Measurements from ENCODE around the gene COL1A2. TPM values are rescaled to one million over a fixed set of nuclear protein-coding genes. Genes with fewer than 3 reads are reported as not detected.

Gene COL1A2
- total RNA-seq (ENCODE audit: unreplicated experiment): 169 TPM
- long read RNA-seq, partial matches to known transcripts: 9 of 28 reads
- long read RNA-seq, other reads (novel, unspliced or antisense): 19 of 28 reads

DNA sequence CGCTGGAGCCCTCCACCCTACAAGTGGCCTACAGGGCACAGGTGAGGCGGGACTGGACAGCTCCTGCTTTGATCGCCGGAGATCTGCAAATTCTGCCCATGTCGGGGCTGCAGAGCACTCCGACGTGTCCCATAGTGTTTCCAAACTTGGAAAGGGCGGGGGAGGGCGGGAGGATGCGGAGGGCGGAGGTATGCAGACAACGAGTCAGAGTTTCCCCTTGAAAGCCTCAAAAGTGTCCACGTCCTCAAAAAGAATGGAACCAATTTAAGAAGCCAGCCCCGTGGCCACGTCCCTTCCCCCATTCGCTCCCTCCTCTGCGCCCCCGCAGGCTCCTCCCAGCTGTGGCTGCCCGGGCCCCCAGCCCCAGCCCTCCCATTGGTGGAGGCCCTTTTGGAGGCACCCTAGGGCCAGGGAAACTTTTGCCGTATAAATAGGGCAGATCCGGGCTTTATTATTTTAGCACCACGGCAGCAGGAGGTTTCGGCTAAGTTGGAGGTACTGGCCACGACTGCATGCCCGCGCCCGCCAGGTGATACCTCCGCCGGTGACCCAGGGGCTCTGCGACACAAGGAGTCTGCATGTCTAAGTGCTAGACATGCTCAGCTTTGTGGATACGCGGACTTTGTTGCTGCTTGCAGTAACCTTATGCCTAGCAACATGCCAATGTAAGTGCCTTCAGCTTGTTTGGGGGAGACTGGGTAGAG lies at the start of gene COL1A2:
Gene COL1A2, plus strand, starts transcription at position 459 of the 704 bp plus-strand sequence. Its CDS starts 137 bp downstream, at position 596.
- no peaks in the 10 kb centered on the region for H3K9me3 Mint-ChIP-seq (ENCODE audit: unreplicated experiment)
- peak; percentile 39 for DNase-seq (ENCODE audit: low spot score)
- peaks cover 10% of the 10 kb centered on the region for H3K27me3 Mint-ChIP-seq (ENCODE audit: unreplicated experiment)
- H3K36me3 Mint-ChIP-seq (ENCODE audit: low read depth, unreplicated experiment): no peaks in the 10 kb centered on the region
- H3K27ac Mint-ChIP-seq (ENCODE audit: unreplicated experiment): peak within 1 kb of the TSS; percentile 89
- H3K4me1 Mint-ChIP-seq (ENCODE audit: unreplicated experiment): peaks cover 9% of the 10 kb centered on the region
- TF ChIP-seq, protein P1, sequence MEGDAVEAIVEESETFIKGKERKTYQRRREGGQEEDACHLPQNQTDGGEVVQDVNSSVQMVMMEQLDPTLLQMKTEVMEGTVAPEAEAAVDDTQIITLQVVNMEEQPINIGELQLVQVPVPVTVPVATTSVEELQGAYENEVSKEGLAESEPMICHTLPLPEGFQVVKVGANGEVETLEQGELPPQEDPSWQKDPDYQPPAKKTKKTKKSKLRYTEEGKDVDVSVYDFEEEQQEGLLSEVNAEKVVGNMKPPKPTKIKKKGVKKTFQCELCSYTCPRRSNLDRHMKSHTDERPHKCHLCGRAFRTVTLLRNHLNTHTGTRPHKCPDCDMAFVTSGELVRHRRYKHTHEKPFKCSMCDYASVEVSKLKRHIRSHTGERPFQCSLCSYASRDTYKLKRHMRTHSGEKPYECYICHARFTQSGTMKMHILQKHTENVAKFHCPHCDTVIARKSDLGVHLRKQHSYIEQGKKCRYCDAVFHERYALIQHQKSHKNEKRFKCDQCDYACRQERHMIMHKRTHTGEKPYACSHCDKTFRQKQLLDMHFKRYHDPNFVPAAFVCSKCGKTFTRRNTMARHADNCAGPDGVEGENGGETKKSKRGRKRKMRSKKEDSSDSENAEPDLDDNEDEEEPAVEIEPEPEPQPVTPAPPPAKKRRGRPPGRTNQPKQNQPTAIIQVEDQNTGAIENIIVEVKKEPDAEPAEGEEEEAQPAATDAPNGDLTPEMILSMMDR (IDR thresholded peaks at IDR 0.05; ENCODE audit: unreplicated experiment): no peak
- H3K4me3 Mint-ChIP-seq (ENCODE audit: unreplicated experiment): peak within 1 kb of the TSS; percentile 95

DNA sequence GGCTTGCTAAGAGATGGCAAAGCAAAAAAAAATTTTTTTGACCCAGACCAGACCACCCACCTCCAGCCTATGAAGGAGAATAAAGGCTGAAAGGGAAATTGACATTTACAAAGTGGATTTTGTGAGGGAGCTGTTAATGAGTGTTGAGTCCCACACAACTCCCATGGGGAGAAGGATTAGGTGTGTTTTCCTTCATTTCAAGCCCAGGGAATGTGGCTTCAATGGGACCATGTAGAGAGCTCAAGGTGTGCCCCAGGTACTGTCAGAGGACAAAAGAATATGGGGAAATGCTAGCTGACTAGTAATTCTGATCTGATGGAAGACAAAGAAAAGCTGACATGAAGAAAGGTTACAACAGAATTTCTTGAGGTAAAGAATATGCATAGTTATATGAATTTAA lies 48.8 kb upstream of the COL1A2 start:
- TF ChIP-seq, protein P1 (IDR thresholded peaks at IDR 0.05; ENCODE audit: unreplicated experiment): no peak
- peaks cover under 1% of the 10 kb centered on the region for H3K4me1 Mint-ChIP-seq (ENCODE audit: unreplicated experiment)
- H3K9me3 Mint-ChIP-seq (ENCODE audit: unreplicated experiment): no peaks in the 10 kb centered on the region
- peaks cover 4% of the 10 kb centered on the region for H3K27me3 Mint-ChIP-seq (ENCODE audit: unreplicated experiment)
- H3K27ac Mint-ChIP-seq (ENCODE audit: unreplicated experiment): no peak overlapping the region
- H3K36me3 Mint-ChIP-seq (ENCODE audit: low read depth, unreplicated experiment): no peaks in the 10 kb centered on the region
- H3K4me3 Mint-ChIP-seq (ENCODE audit: unreplicated experiment): no peak overlapping the region
- DNase-seq (ENCODE audit: low spot score): no peak

DNA sequence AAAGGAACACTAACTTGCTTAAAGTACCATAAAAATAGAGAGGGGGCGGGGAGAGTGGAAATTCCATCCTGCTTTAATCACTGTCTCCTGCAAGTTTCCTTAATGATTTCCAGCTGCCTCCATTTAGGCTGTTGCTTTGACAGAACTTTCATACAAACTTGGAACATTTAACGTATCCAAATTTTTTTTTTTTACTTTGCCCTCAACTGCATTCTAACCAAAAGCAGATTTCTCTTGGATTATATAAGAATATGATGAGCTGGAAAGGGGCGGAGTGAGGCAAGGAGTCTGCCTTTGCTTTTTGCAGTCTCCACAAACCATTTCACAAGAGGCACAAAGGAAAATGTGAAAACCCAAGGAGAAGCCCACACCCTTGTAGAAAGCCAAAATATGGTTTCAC lies 46.6 kb upstream of the COL1A2 start:
- DNase-seq (ENCODE audit: low spot score): no peak
- Mint-ChIP-seq H3K4me1 (ENCODE audit: unreplicated experiment) (no peaks in the 10 kb centered on the region), H3K4me3 (ENCODE audit: unreplicated experiment) (no peak overlapping the region), H3K27ac (ENCODE audit: unreplicated experiment) (no peak overlapping the region), H3K9me3 (ENCODE audit: unreplicated experiment) (no peaks in the 10 kb centered on the region), H3K36me3 (ENCODE audit: low read depth, unreplicated experiment) (no peaks in the 10 kb centered on the region), H3K27me3 (ENCODE audit: unreplicated experiment) (peaks cover 4% of the 10 kb centered on the region)
- TF ChIP-seq, protein P1 (IDR thresholded peaks at IDR 0.05; ENCODE audit: unreplicated experiment): no peak

DNA sequence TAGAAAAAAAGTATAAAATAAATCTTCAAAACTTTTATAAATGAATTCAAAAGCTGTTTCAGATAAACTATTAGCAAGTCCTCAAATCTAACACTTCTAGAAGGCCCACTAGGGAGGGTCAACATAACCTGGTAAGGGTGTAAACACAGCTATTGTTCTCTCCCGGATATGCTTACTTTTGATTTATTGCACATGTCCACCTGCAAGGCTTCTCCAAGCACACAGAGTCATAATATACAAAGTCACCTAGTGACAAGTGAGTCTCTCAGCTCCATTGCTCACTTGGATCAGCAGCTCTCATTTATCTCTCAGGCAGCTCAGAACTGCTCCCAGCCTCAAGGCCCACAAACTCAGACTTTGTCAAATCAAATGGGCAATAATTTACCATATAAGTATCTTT lies 44.0 kb upstream of the COL1A2 start:
- Mint-ChIP-seq H3K27ac (ENCODE audit: unreplicated experiment) (no peak overlapping the region), H3K36me3 (ENCODE audit: low read depth, unreplicated experiment) (no peaks in the 10 kb centered on the region), H3K4me3 (ENCODE audit: unreplicated experiment) (no peak overlapping the region), H3K4me1 (ENCODE audit: unreplicated experiment) (no peaks in the 10 kb centered on the region), H3K9me3 (ENCODE audit: unreplicated experiment) (no peaks in the 10 kb centered on the region), H3K27me3 (ENCODE audit: unreplicated experiment) (peaks cover 5% of the 10 kb centered on the region)
- no peak for DNase-seq (ENCODE audit: low spot score)
- TF ChIP-seq, protein P1 (IDR thresholded peaks at IDR 0.05; ENCODE audit: unreplicated experiment): no peak

DNA sequence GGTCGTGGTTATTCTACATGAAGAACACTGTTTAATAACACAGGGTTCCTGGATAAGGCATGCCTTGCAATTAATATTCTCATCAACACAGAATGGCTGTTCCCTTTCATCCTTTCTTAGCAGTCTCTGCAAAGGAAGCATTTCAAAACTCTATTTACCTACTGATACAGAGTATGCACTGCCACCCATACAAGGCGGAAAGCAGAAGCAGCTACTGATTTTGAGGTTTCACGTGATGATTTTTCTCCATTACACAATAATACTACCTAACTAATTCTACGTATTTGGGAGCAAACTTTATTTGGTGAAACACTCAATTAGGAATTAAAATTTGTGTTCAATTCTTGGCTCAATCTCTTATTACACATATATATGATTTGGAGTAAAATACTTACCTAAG lies 43.0 kb upstream of the COL1A2 start:
- H3K4me1 Mint-ChIP-seq (ENCODE audit: unreplicated experiment): no peaks in the 10 kb centered on the region
- H3K9me3 Mint-ChIP-seq (ENCODE audit: unreplicated experiment): no peaks in the 10 kb centered on the region
- no peak overlapping the region for H3K4me3 Mint-ChIP-seq (ENCODE audit: unreplicated experiment)
- peaks cover 2% of the 10 kb centered on the region for H3K27me3 Mint-ChIP-seq (ENCODE audit: unreplicated experiment)
- TF ChIP-seq, protein P1 (IDR thresholded peaks at IDR 0.05; ENCODE audit: unreplicated experiment): no peak
- H3K27ac Mint-ChIP-seq (ENCODE audit: unreplicated experiment): no peak overlapping the region
- H3K36me3 Mint-ChIP-seq (ENCODE audit: low read depth, unreplicated experiment): no peaks in the 10 kb centered on the region
- no peak for DNase-seq (ENCODE audit: low spot score)
